Gastrocnemius medialis (tissue), 4 donors: ENCODE measurements around the gene HNRNPA1L2.
"Not testable (repeated sequence)": the region's sequence is repeated elsewhere in the genome, so short reads cannot be mapped to it uniquely, and the experiment has no call there.

Experiments
- CTCF ChIP-seq, 5 experiments: fragments of 450-650 bp in 3 of 5; fragments of 200-600 bp in 2 of 5; sonication (generic) in 2 of 5; IDR thresholded peaks in 4 of 5; conservative IDR thresholded peaks in 1 of 5; 1 replicate in 4 of 5; 2 replicates in 1 of 5; pipeline ENCODE4 v1.5.1; 2016 to 2019; ENCODE audit warnings: antibody characterized with exemption in 5 of 5, mild to moderate bottlenecking in 3 of 5, moderate library complexity in 3 of 5
- POLR2A ChIP-seq, 2 donors: fragments of 450-650 bp; IDR thresholded peaks; one replicate each; pipeline ENCODE4 v1.6.1; 2017; ENCODE audit warnings: antibody characterized with exemption in 2 of 2, mild to moderate bottlenecking in 2 of 2, moderate library complexity in 2 of 2

GRCh38 chr13:52603316-52603715, 38.9 kb upstream of the HNRNPA1L2 start:
- TF ChIP-seq CTCF (IDR thresholded peaks at IDR 0.05 in 4 of 5, conservative IDR thresholded peaks at IDR 0.05 in 1 of 5); POLR2A (IDR thresholded peaks at IDR 0.05): not testable (repeated sequence)
